HUDEP-2 (cell line): Measurements from ENCODE around the gene LYZ.

Experiments
- DNase-seq, 76 experiments: peaks; one replicate each; lab custom pipeline; 2025; ENCODE audit not compliant: unreplicated experiment in 76 of 76; lab: John Stamatoyannopoulos, UW

Gene LYZ

GRCh38 chr12:69368171-69368570 lies 20.0 kb downstream of the LYZ start:
- no peak for DNase-seq

GRCh38 chr12:69383074-69383473 lies 34.9 kb downstream of the LYZ start:
- no peak for DNase-seq

- DNase-seq, result no peak
Measured at GRCh38 chr12:69385038-69385437, 36.9 kb downstream of the LYZ start.

- no peak for DNase-seq
Measured at GRCh38 chr12:69386921-69387320, 38.7 kb downstream of the LYZ start.

- peak in 7 of 76 experiments; percentile 1 to 15 (median 4) for DNase-seq
Measured at GRCh38 chr12:69388371-69388770, 40.2 kb downstream of the LYZ start.

- DNase-seq, result no peak
Measured at GRCh38 chr12:69389831-69390230, 41.6 kb downstream of the LYZ start.

GRCh38 chr12:69392179-69392928 lies 44.2 kb downstream of the LYZ start:
- no peak for DNase-seq

- DNase-seq, result no peak
Measured at GRCh38 chr12:69396041-69396440, 47.9 kb downstream of the LYZ start.

- no peak for DNase-seq
Measured at GRCh38 chr12:69396963-69397362, 48.8 kb downstream of the LYZ start.

GRCh38 chr12:69397978-69398377 lies 49.8 kb downstream of the LYZ start:
- DNase-seq, result no peak

- no peak for DNase-seq
Measured at GRCh38 chr12:69401940-69402339, 53.8 kb downstream of the LYZ start.
